GM12872 (cell line): Measurements from ENCODE around the gene PTPRJ.

ENCODE experiments used
- TF ChIP-seq, protein P1 (sequence below): IDR thresholded peaks from 3 replicates; pipeline ENCODE4 v1.5.1; 2011; ENCODE audit warnings: low read depth, mild to moderate bottlenecking, low read length, moderate library complexity; ENCODE audit not compliant: insufficient read depth

Gene PTPRJ

DNA sequence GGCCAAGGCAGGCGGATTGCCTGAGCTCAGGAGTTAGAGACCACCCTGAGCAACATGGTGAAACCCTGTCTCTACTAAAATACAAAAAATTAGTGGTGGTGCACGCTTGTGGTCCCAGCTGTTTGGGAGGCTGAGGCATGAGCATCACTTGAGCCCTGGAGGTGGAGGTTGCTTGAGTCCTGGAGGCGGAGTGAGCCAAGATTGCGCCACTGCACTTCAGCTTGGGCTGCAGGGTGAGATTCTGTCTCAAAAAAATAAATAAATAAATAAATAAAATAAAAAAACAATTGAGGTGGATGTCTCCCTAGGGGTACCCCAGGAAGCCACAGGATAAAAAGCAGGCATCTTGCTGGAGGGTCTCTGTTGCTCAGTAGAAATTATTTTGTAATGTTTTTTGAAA lies 14.1 kb downstream of the PTPRJ start:
- TF ChIP-seq, protein P1, sequence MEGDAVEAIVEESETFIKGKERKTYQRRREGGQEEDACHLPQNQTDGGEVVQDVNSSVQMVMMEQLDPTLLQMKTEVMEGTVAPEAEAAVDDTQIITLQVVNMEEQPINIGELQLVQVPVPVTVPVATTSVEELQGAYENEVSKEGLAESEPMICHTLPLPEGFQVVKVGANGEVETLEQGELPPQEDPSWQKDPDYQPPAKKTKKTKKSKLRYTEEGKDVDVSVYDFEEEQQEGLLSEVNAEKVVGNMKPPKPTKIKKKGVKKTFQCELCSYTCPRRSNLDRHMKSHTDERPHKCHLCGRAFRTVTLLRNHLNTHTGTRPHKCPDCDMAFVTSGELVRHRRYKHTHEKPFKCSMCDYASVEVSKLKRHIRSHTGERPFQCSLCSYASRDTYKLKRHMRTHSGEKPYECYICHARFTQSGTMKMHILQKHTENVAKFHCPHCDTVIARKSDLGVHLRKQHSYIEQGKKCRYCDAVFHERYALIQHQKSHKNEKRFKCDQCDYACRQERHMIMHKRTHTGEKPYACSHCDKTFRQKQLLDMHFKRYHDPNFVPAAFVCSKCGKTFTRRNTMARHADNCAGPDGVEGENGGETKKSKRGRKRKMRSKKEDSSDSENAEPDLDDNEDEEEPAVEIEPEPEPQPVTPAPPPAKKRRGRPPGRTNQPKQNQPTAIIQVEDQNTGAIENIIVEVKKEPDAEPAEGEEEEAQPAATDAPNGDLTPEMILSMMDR, result no peak

DNA sequence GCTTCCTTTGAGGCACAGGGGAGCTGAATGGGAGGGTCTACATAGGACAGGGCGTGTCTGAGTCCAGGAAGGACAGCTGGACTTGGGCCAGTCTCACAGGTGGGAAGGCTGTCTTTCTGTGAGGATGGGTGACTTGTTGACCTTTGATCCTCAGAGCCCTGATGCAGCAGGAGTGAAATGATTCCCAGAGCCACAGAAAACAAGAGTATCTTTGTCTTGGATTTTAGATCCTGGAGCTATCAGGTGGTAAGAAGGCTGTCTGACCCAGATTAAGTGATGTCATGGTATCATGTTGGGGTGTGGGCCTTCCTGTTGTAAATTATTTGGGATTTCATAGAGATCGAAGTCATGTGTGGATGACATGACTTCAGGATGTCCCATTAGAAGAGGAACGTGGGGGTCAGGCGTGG lies 15.0 kb downstream of the PTPRJ start:
- TF ChIP-seq, protein P1, result no peak

DNA sequence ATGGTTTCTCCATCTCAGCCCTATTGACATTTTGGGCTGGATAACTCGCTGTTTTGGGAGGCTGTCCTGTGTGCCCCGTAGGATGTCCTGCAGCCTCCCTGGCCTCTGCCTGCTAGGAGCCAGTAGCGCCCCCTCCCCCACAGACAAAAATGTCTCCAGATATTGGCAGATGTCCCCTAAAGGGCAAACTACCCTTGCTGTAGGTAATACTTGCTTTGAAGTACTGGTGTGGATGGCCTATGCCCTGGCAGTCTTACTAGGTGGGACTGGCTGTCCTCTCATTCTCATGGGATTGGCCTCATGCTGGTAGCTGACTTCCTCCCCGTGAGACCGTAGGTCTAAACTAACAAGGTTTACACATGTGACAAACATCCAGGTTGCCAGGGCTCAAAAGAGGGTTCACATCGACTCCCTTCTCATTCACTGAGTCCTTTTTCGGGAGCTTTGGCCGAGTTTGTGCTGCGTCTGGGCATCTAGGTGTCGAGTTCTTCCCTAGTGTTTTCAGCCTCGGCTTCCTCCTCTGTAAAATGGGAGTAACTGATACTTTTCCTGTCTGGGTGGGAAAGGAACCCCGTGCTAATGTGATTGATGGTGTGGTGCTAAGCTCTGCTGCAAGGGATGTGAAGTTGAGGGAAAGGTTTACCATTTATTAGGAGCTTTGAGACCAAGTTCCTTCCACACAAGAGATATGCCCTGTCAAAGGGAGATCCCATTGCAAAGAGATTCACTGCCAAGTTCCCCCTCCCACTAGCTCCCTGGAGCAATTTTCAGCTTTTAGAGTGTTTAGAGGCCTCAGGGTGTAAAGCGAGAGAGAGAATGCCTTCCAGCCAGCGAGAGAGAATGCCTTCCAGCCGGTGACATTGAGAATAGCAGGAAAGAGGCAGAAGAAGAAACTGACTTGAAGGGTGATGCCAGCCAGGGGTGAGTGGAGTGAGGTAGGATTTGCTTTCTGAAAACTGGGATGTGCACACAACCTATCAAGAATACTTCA lies 17.0 kb downstream of the PTPRJ start:
- TF ChIP-seq, protein P1, result no peak

DNA sequence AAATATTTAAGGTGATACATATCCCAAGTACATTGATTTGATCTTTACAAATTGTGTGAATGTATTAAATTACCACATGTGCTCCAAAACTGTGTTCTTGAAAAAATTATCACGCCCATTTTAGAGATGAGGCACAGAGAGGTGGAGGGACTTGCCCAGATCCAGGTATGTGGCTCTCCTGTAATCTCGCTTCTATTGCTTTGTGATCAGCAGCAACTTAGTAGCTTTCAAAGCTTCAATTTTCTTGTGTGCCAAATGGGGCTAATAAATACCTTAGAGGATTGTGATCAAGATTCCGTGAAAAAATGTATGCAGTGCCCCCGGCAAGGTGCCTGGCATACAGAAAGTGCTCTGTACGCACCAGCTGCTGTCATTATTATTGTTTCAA lies 18.0 kb downstream of the PTPRJ start:
- TF ChIP-seq, protein P1, result no peak

DNA sequence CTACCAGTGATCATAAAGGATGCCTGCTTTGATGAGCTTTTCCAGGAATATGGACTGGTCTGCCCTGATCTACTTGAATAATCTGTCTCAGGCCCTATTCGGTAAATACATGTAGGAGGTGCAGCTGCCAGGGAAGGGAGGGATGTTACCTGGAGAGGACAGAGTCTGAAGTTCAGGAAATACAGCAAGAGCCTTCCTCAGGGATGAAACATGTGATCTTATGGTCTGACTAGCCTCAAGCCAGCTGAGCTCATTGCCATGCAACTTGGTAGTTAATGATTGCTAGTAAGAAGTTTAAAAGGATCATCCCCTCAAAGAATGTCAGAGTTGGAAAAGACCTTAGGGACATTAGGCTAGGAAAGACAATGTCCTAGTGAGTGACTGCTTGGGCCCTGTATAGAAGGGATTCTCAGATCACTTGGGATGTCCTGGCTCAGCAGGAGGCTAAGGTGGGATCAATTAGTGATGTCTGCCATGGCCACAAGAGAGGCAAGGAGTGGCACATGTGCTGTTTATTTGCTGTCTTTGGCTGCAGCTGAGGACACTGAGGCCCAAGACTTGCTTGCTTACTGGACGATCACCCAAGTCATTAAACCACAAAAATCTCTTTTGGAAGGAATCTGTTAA lies 18.5 kb downstream of the PTPRJ start:
- TF ChIP-seq, protein P1, result no peak

DNA sequence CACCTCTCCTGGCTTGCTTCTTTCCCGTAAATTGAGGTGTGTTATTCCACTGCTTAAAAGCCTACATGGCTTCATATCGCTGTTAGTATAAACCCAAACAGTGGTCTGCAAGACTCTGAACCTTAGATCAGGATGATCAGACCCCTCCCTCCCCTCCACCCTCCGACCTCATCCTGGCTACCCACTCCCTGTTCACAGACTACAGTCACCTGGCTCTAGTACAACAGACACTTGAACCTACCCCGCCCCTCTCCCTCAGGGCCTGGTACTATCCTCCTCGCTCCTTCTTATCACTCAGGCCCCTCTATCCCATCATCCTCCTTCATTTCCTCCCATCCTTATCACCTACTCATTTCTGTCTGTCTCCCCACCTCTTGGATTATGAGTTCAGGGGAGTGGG lies 20.1 kb downstream of the PTPRJ start:
- TF ChIP-seq, protein P1, result no peak

DNA sequence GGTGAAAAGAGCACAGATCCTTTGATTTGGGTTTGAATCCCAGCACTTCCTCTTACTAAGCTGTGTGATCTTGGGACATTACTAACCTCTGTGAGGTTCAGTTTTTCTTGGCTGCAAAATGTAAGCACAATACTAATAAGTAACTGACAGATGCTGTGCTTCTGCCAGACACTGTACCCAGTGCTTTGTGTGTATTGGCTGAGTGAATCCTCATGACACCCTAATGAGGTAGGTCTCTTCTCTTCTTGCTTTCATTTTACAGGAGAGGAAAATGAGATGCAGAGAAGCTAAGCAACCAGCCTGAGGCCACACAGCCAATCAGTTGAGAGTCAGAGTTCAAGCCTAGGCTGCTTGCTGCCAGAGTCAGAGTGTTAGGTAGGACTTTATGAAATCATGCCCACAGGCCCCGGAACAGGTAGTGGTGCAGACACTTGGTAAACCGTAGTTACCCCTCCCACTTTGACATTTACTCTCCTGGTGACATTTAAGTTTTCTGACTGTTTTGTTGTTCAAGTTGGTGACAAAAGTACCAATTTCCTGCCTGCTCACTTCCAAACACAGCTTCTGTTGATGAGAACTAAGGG lies 21.2 kb downstream of the PTPRJ start:
- TF ChIP-seq, protein P1, result no peak
